Transverse colon (tissue), 4 donors: ENCODE measurements around the gene C14orf180. TPM values are rescaled to one million over a fixed set of nuclear protein-coding genes. Genes with fewer than 3 reads are reported as not detected.

ENCODE experiments used
- DNase-seq: peaks from one replicate; pipeline ENCODE4 v3.0.0-alpha.2; 2019
- H3K27ac ChIP-seq, 4 donors: fragments of 200-600 bp; sonication (generic); 2 replicates each; pipeline ENCODE4 v1.5.1; 2016 to 2018; ENCODE audit warnings: inconsistent platforms in 4 of 4
- H3K27me3 ChIP-seq: fragments of 200-600 bp; sonication (generic); 2 replicates; pipeline ENCODE4 v1.5.1; 2017; ENCODE audit warnings: inconsistent platforms
- H3K36me3 ChIP-seq, 4 donors: fragments of 200-600 bp; sonication (generic); 2 replicates each; pipeline ENCODE4 v1.5.1; 2017 to 2019; ENCODE audit warnings: inconsistent platforms in 4 of 4
- H3K4me1 ChIP-seq, 4 donors: fragments of 200-600 bp; sonication (generic); 2 replicates each; pipeline ENCODE4 v1.5.1; 2017 to 2020; ENCODE audit warnings: inconsistent platforms in 4 of 4
- H3K4me3 ChIP-seq, 4 donors: fragments of 200-600 bp; sonication (generic); 1 replicate in 1 of 4; 2 replicates in 3 of 4; pipeline versions ENCODE4 v1.5.1 to v1.6.1; 2017 to 2019; ENCODE audit warnings: inconsistent platforms in 4 of 4
- H3K9me3 ChIP-seq, 2 donors: fragments of 200-600 bp; sonication (generic); 2 replicates each; pipeline ENCODE4 v1.5.1; 2017 to 2019; ENCODE audit warnings: inconsistent platforms in 2 of 2
- CTCF ChIP-seq, 5 experiments: fragments of 200-600 bp in 3 of 5; fragments of 450-650 bp in 2 of 5; sonication (generic) in 3 of 5; IDR thresholded peaks; 1 replicate in 2 of 5; 2 replicates in 3 of 5; pipeline ENCODE4 v1.5.1; 2016 to 2017; ENCODE audit warnings: antibody characterized with exemption in 5 of 5, inconsistent platforms in 3 of 5, mild to moderate bottlenecking in 2 of 5, moderate library complexity in 1 of 5
- EP300 ChIP-seq: sonication (generic); formaldehyde crosslinking; IDR thresholded peaks from one replicate; pipeline ENCODE4 v1.6.1; 2017; ENCODE audit warnings: antibody characterized with exemption, low read depth
- POLR2A ChIP-seq: fragments of 450-650 bp; IDR thresholded peaks from one replicate; pipeline ENCODE4 v1.6.1; 2016; ENCODE audit warnings: antibody characterized with exemption, mild to moderate bottlenecking, moderate library complexity
- POLR2AphosphoS5 ChIP-seq, 3 donors: sonication (generic); formaldehyde crosslinking; IDR thresholded peaks; one replicate each; pipeline ENCODE4 v1.6.1; 2016; ENCODE audit warnings: antibody characterized with exemption in 3 of 3
- WGBS, 2 donors: methylation state at CpG; one replicate each; pipeline ENCODE4 v1.1.5; 2018; ENCODE audit warnings: low coverage in 1 of 2; 5-methylcytosine and 5-hydroxymethylcytosine counted together
- in situ Hi-C, 4 donors: fragments of 200-750 bp; cut with MboI; loops; one replicate each; pipeline versions ENCODE4 v1.15.0 to v1.15.1; 2017; ENCODE audit warnings: low sequenced_read_pairs in 3 of 4, low pct_ligation_motif_present in 1 of 4, low pct_unique_long_range_greater_than_20kb in 1 of 4
- intact Hi-C: fragments of 100-400 bp; cut with DNase I; formaldehyde crosslinking; loops from one replicate; pipeline ENCODE4 v1.15.1; 2023; ENCODE audit warnings: low total_unique reads
- total RNA-seq, 4 donors: library from RNA; depleted of rRNA; stranded (reverse); fragments of >200 nt; gene quantifications; one replicate each; pipeline ENCODE4 v1.1.0, GENCODE V29; 2016

The C14orf180 gene
- total RNA-seq, 4 donors from 2014 or later = 0.32 to 2.3 (median 1.1) TPM; not detected in 1

DNA sequence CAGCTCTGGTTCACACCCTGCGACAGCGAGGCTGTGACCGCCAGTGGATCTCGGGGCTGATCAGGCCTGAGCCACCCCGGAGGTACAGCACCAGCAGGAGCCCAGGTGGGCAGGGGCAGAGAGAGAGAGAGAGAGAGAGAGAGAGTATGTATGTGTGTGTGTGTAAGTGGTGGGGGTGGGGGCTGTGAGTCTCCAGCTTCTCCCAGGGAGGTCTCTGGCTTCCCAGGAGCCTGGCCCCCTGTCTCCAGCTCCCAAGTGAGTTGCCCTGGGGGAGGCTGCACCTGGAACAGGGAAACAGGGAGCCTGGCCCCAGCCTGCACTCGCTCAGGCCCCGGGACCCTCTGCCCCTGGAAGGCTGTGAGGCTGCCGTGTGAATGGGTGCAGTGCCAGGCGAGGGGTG lies 2.0 kb downstream of the C14orf180 start:
- WGBS, 2 donors = 91% methylated on average over 9 of the region's 9 CpGs; no CpG with 5 or more reads in 1 of the 2 donors
- in situ Hi-C loops = no loop called here
- Histone ChIP-seq H3K4me3 (no peak overlapping the region), H3K27me3 (peaks cover 2% of the 10 kb centered on the region), H3K4me1 (peaks cover 0 to 45% (median 26%) of the 10 kb centered on the region in 4 donors), H3K36me3 (no peaks in the 10 kb centered on the region), H3K9me3 (no peaks in the 10 kb centered on the region), H3K27ac (no peak overlapping the region)
- no peak for TF ChIP-seq CTCF (IDR thresholded peaks at IDR 0.05)
- no peak for TF ChIP-seq POLR2A
- TF ChIP-seq EP300 = no peak
- no peak for TF ChIP-seq POLR2AphosphoS5 (IDR thresholded peaks at IDR 0.05)
- intact Hi-C loops = no loop called here
- no peak for DNase-seq

- in situ Hi-C loops = no loop called here
- Histone ChIP-seq H3K4me3 (no peak overlapping the region), H3K36me3 (no peaks in the 10 kb centered on the region), H3K27me3 (peaks cover 2% of the 10 kb centered on the region), H3K4me1 (peaks cover 0 to 41% (median 24%) of the 10 kb centered on the region in 4 donors), H3K27ac (no peak overlapping the region), H3K9me3 (no peaks in the 10 kb centered on the region)
- DNase-seq = no peak
- intact Hi-C loops = no loop called here
- TF ChIP-seq EP300 (no peak), POLR2A (no peak), CTCF (IDR thresholded peaks at IDR 0.05) (no peak), POLR2AphosphoS5 (IDR thresholded peaks at IDR 0.05) (no peak)
- 66% methylated on average over 20 of the region's 20 CpGs; no CpG with 5 or more reads in 1 of the 2 donors for WGBS, 2 donors
Observed at GRCh38 chr14:104582005-104582404, 2.4 kb downstream of the C14orf180 start.

GRCh38 chr14:104582662-104583061 lies 3.1 kb downstream of the C14orf180 start:
- Histone ChIP-seq H3K27ac (no peak overlapping the region), H3K4me1 (peaks cover 0 to 35% (median 17%) of the 10 kb centered on the region in 4 donors), H3K36me3 (no peaks in the 10 kb centered on the region), H3K27me3 (peaks cover 2% of the 10 kb centered on the region), H3K4me3 (no peak overlapping the region), H3K9me3 (no peaks in the 10 kb centered on the region)
- DNase-seq = no peak
- TF ChIP-seq POLR2AphosphoS5 (IDR thresholded peaks at IDR 0.05) (no peak), CTCF (IDR thresholded peaks at IDR 0.05) (no peak), POLR2A (no peak), EP300 (no peak)
- intact Hi-C loops (no loop called here), in situ Hi-C loops (no loop called here)
- WGBS, 2 donors = 40 to 68% methylated on average over 1 to 12 of the region's 12 CpGs

DNA sequence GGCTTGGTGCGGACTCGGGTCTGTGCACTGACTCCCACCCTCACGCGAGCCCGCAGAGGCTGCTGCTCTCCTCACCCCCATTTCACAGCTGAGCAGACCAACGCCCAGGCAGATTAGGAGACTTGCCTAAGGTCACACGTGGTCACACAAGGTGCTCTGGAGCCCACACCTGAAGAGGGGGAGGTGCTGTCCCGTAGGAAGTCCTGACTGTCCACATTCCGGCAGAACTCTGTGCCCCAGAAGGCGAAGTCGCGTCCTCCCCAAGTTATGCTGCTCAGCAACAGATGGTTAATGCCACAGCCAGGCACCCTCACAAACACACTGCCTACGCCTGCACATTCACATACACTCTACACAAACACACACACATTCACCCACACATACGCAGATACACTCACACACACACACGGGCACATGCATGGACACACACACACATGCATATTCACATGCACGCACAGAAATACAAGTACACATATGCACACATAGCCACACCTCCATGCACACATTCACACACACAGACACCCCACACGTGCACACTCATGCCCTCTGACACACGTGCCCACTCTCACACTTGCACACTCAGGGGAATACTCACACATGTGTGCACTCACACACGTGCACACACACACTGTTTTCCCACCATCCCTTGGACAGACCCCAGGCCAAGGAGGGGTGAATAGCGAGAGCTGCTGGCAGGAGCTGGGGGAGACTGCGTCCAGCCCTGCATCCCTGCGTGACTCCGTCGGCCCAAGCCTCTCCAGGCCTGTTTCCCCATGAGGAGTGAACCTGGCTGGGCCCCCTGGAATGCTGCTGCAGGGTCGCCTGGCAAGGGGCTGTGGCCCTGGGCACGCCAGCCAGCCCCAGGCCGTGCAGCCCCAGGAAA lies 4.1 kb downstream of the C14orf180 start:
- Histone ChIP-seq H3K9me3 (no peaks in the 10 kb centered on the region), H3K4me3 (no peak overlapping the region), H3K27ac (no peak overlapping the region), H3K4me1 (peaks cover 0 to 25% (median 11%) of the 10 kb centered on the region in 4 donors), H3K27me3 (peaks cover 2% of the 10 kb centered on the region), H3K36me3 (no peaks in the 10 kb centered on the region)
- TF ChIP-seq POLR2A = no peak
- no peak for TF ChIP-seq CTCF (IDR thresholded peaks at IDR 0.05)
- no peak for TF ChIP-seq POLR2AphosphoS5 (IDR thresholded peaks at IDR 0.05)
- TF ChIP-seq EP300 = no peak
- DNase-seq = no peak
- WGBS, 2 donors = 77 to 100% methylated on average over 1 to 26 of the region's 27 CpGs
- in situ Hi-C loops = no loop called here
- intact Hi-C loops = no loop called here
